ENCODE measurements around the gene ARID4B. TPM values are rescaled to one million over a fixed set of nuclear protein-coding genes. Genes with fewer than 3 reads are reported as not detected.

The ARID4B gene
- total RNA-seq, 1 experiment from 2014 or later = 28.3 TPM

GRCh38 chr1:235129774-235130570 is 198.0 kb downstream of the ARID4B start:
- TF ChIP-seq ATF3 (IDR thresholded peaks at IDR 0.05) (no peak), MAX (IDR thresholded peaks at IDR 0.05) (no peak), JUND (IDR thresholded peaks at IDR 0.05) (no peak), ZBTB33 (IDR thresholded peaks at IDR 0.05; ENCODE audit: extremely low read depth, insufficient replicate concordance, low read length) (no peak), YY1 (IDR thresholded peaks at IDR 0.05; ENCODE audit: extremely low read depth, insufficient replicate concordance, low read depth, low read length) (no peak), EZH2phosphoT487 (IDR thresholded peaks at IDR 0.05; ENCODE audit: borderline replicate concordance) (no peak), CBX3 (IDR thresholded peaks at IDR 0.05; ENCODE audit: low read depth) (no peak), SRF (IDR thresholded peaks at IDR 0.05; ENCODE audit: low read depth) (no peak), ZFX (IDR thresholded peaks at IDR 0.05) (no peak), SP1 (IDR thresholded peaks at IDR 0.05; ENCODE audit: low read depth) (no peak), RAD21 (IDR thresholded peaks at IDR 0.05; ENCODE audit: low read depth) (no peak), CEBPB (IDR thresholded peaks at IDR 0.05; ENCODE audit: low read depth) (no peak), REST (IDR thresholded peaks at IDR 0.05; ENCODE audit: low read depth) (no peak), EGR1 (IDR thresholded peaks at IDR 0.05; ENCODE audit: low read depth) (no peak), EZH2 (IDR thresholded peaks at IDR 0.05) (no peak), POLR2A (IDR thresholded peaks at IDR 0.05; ENCODE audit: borderline replicate concordance, extremely low read depth, insufficient read depth, insufficient read length) (no peak), POLR2AphosphoS5 (IDR thresholded peaks at IDR 0.05; ENCODE audit: low read depth, low read length) (no peak), FOSL1 (IDR thresholded peaks at IDR 0.05; ENCODE audit: low read depth) (no peak)
- ChIA-PET POLR2A (no interaction called here), RAD21 (ENCODE audit: low non-redundant PET in 1 of 2, low total read pairs in 2 of 2, uncharacterized antibody in 2 of 2, unreplicated experiment in 2 of 2) (no interaction called here), CTCF (no interaction called here)
- ATAC-seq (no peak), DNase-seq (ENCODE audit: low read depth, low spot score) (no peak)
- Histone ChIP-seq H4K20me1 (ENCODE audit: insufficient read depth) (peaks cover 17% of the 10 kb centered on the region; the same call in 1 of the 2 replicates), H3K9ac (ENCODE audit: low read length) (no peak overlapping the region), H3K27ac (ENCODE audit: low read depth, low read length) (no peak overlapping the region), H2AFZ (ENCODE audit: low read depth, low read length, poor library complexity, severe bottlenecking) (no peak overlapping the region), H3K9me3 (ENCODE audit: control insufficient read depth in 1 of 2, insufficient read depth in 1 of 2, low read depth in 1 of 2, low read length in 2 of 2) (no peaks in the 10 kb centered on the region), H3K36me3 (ENCODE audit: control insufficient read depth in 1 of 2, insufficient read depth in 2 of 2, low read length in 2 of 2) (peaks cover 9 to 14% of the 10 kb centered on the region in 2 experiments; a peak in 3 of 4 replicates), H3K79me2 (ENCODE audit: insufficient read depth, low read length) (peaks cover 37% of the 10 kb centered on the region), H3K4me3 (replicated peaks in 1 of 2; ENCODE audit: low read depth in 1 of 2, low read length in 2 of 2) (no peak overlapping the region), H3K4me1 (ENCODE audit: control insufficient read depth in 1 of 2, insufficient read depth in 2 of 2, low read length in 2 of 2) (peaks cover 10 to 18% of the 10 kb centered on the region in 2 experiments; a peak in 3 of 4 replicates), H3K27me3 (ENCODE audit: insufficient read depth, low read length) (no peaks in the 10 kb centered on the region), H3K4me2 (ENCODE audit: low read length) (no peak overlapping the region), H3K9me2 (ENCODE audit: insufficient read depth) (no peaks in the 10 kb centered on the region)
- no TSS peak for BruUV-seq (replicated peaks)
- intact Hi-C loops (cut with micrococcal nuclease) = no loop called here
